DOHH2 (cell line): ENCODE measurements around the gene SDC1.

ENCODE experiments used
- H3F3A ChIP-seq: fragments of 200-600 bp; sonication (generic), shearing (Covaris generic); 2 replicates; pipeline ENCODE4 v1.6.0; 2016; ENCODE audit warnings: antibody characterized with exemption, mild to moderate bottlenecking; ENCODE audit not compliant: control insufficient read depth, insufficient read depth
- H3K27ac ChIP-seq: fragments of 200-600 bp; sonication (generic); 2 replicates; pipeline ENCODE4 v1.5.1; 2014; ENCODE audit warnings: low read depth, mild to moderate bottlenecking, low read length, moderate library complexity
- H3K27me3 ChIP-seq: fragments of 200-600 bp; sonication (generic); 2 replicates; pipeline ENCODE4 v1.6.1; 2014; ENCODE audit warnings: mild to moderate bottlenecking, low read length, mixed read lengths; ENCODE audit not compliant: control insufficient read depth
- H3K36me3 ChIP-seq: fragments of 200-600 bp; sonication (generic); 2 replicates; pipeline ENCODE4 v1.6.1; 2014; ENCODE audit warnings: mild to moderate bottlenecking, low read length, moderate library complexity, mixed read lengths; ENCODE audit not compliant: control insufficient read depth
- H3K4me1 ChIP-seq: fragments of 200-600 bp; sonication (generic); 2 replicates; pipeline ENCODE4 v1.6.1; 2014; ENCODE audit warnings: mild to moderate bottlenecking, low read length, mixed read lengths; ENCODE audit not compliant: control insufficient read depth
- H3K4me2 ChIP-seq: fragments of 200-600 bp; sonication (generic); 2 replicates; pipeline ENCODE4 v1.6.0; 2014; ENCODE audit warnings: mild to moderate bottlenecking, low read length, moderate library complexity
- H3K4me3 ChIP-seq: fragments of 200-600 bp; sonication (generic); 2 replicates; pipeline ENCODE4 v1.5.1; 2014; ENCODE audit warnings: mild to moderate bottlenecking, low read length, mixed read lengths
- H3K79me2 ChIP-seq: fragments of 200-600 bp; sonication (generic); 2 replicates; pipeline ENCODE4 v1.6.1; 2014; ENCODE audit warnings: mild to moderate bottlenecking, low read length, mixed read lengths; ENCODE audit not compliant: control insufficient read depth
- H3K9me2 ChIP-seq: fragments of 200-600 bp; sonication (generic); replicated peaks from 2 replicates; pipeline ENCODE4 v1.6.1; 2014; ENCODE audit warnings: mild to moderate bottlenecking, low read length, mixed read lengths; ENCODE audit not compliant: control insufficient read depth
- H3K9me3 ChIP-seq: fragments of 200-600 bp; sonication (generic); 2 replicates; pipeline ENCODE4 v1.6.1; 2014; ENCODE audit warnings: antibody characterized with exemption, low read length, mixed read lengths; ENCODE audit not compliant: control insufficient read depth, insufficient read depth
- H4K20me1 ChIP-seq: fragments of 200-600 bp; sonication (generic); 2 replicates; pipeline ENCODE4 v1.6.0; 2014; ENCODE audit warnings: low read depth, mild to moderate bottlenecking, antibody characterized with exemption, low read length, moderate library complexity; ENCODE audit not compliant: control insufficient read depth, insufficient read depth
- EZH2phosphoT487 ChIP-seq: fragments of 200-600 bp; sonication (generic); IDR thresholded peaks from 2 replicates; pipeline ENCODE4 v1.6.1; 2017; ENCODE audit warnings: borderline replicate concordance, mild to moderate bottlenecking, antibody characterized with exemption, low read length, moderate library complexity, mixed read lengths
- TF ChIP-seq, protein P1 (sequence below): fragments of 200-600 bp; sonication (generic); IDR thresholded peaks from one replicate; pipeline ENCODE4 v1.5.1; 2014; ENCODE audit warnings: antibody characterized with exemption, mild to moderate bottlenecking, low read depth, low read length; ENCODE audit not compliant: poor library complexity, severe bottlenecking

SDC1 gene

DNA sequence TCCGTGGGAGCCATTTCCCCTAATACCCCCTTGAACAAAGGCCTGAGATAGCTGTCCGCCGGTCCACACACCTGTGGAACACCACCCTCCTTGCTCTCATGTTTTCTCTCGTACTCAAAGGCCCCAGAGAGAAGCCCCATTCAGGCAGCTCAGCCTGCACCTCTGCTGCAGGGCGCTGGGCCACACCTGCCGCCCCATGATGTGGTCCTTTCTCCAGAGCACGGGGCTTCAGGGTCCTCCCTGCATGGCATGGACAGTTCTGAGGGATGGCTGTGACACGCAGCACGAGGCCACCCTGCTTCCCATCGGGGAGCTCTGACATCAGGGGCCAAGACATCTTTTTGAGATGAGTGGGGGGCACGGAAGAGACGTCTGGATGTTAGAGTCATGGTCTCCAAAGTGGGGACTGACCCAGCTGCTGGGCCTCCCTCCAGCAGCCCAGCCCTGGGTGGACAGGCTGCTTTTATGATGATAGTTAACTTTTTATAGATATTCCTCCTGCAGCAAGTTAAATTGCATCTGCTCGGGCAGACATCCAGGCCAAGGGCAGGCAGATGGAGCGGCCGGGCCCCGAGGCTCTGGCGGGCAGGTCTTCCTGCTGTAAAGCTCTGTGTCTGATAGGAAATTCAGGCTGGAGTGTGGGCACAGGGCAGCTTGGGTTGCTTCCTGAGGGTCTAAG lies 56.7 kb downstream of the SDC1 start:
- Histone ChIP-seq H3K36me3 (no peaks in the 10 kb centered on the region), H3K27me3 (no peaks in the 10 kb centered on the region), H3K4me2 (no peak overlapping the region), H3K9me2 (no peaks in the 10 kb centered on the region), H4K20me1 (no peaks in the 10 kb centered on the region), H3K79me2 (no peaks in the 10 kb centered on the region), H3K27ac (no peak overlapping the region), H3K9me3 (no peaks in the 10 kb centered on the region), H3K4me1 (peaks cover 12% of the 10 kb centered on the region), H3K4me3 (no peak overlapping the region), H3F3A (no peaks in the 10 kb centered on the region)
- TF ChIP-seq EZH2phosphoT487: no peak
- TF ChIP-seq, protein P1, sequence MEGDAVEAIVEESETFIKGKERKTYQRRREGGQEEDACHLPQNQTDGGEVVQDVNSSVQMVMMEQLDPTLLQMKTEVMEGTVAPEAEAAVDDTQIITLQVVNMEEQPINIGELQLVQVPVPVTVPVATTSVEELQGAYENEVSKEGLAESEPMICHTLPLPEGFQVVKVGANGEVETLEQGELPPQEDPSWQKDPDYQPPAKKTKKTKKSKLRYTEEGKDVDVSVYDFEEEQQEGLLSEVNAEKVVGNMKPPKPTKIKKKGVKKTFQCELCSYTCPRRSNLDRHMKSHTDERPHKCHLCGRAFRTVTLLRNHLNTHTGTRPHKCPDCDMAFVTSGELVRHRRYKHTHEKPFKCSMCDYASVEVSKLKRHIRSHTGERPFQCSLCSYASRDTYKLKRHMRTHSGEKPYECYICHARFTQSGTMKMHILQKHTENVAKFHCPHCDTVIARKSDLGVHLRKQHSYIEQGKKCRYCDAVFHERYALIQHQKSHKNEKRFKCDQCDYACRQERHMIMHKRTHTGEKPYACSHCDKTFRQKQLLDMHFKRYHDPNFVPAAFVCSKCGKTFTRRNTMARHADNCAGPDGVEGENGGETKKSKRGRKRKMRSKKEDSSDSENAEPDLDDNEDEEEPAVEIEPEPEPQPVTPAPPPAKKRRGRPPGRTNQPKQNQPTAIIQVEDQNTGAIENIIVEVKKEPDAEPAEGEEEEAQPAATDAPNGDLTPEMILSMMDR: no peak

DNA sequence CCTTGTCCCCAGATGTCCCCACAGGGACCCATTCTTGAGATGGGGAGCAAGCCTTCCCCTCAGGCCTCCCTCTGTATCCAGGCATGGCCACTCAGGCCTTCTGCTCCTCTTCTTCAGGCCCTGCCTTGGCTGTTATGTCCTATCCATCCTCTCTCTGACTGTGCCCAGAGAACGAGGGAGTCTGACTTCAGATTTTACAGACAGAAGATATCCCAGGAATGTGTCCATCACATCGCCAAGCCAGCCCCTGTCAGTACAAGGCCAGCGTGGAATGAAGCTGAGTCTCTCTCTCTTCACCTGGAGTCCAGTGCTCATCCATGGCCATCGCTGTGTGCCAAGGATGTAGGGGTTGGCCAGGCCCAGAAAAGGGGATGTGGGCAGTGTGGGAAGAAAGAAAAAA lies 57.6 kb downstream of the SDC1 start:
- no peak overlapping the region for H3K4me3 ChIP-seq
- H3K79me2 ChIP-seq: no peaks in the 10 kb centered on the region
- TF ChIP-seq, protein P1: no peak
- no peak for TF ChIP-seq EZH2phosphoT487
- H3K27me3 ChIP-seq: no peaks in the 10 kb centered on the region
- H3K27ac ChIP-seq: no peak overlapping the region
- no peaks in the 10 kb centered on the region for H3K9me2 ChIP-seq
- H3K36me3 ChIP-seq: no peaks in the 10 kb centered on the region
- H3K4me2 ChIP-seq: no peak overlapping the region
- no peaks in the 10 kb centered on the region for H3F3A ChIP-seq
- peaks cover 12% of the 10 kb centered on the region for H3K4me1 ChIP-seq
- no peaks in the 10 kb centered on the region for H4K20me1 ChIP-seq
- H3K9me3 ChIP-seq: no peaks in the 10 kb centered on the region

DNA sequence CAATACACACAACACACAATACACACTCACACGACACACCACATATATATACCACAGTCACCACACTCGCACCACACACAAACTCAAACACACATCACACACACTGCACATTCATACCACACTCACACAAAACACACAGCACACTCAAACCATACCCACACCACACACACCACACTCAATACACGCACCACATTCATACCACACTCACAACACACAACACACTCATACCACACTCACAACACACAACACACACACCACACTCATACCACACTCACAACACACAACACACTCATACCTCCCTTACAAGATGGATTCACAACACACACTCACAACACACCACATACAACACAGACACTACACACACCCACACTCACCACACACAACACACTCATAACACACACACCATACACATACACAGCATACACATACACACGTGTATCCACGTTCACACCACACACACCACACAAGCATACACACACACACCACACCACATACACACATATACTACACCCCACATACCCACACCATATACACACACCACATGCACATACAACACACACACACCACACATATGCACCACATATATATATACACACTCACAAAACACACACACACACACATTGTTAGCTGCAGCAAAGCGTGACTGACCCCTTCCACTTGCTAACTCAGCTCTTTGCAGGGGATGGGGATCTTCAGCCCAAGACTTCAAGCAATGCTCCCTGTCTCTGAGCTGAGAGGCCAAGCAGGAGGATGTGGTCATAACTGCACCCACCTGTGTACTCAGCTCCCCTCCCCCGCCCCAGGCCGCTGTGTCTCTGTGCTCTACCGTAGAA lies 59.0 kb downstream of the SDC1 start:
- Histone ChIP-seq H4K20me1 (no peaks in the 10 kb centered on the region), H3K27ac (no peak overlapping the region), H3K36me3 (no peaks in the 10 kb centered on the region), H3K27me3 (no peaks in the 10 kb centered on the region), H3K4me3 (no peak overlapping the region), H3K4me2 (0 out of 2 replicates have a peak overlapping the region, but pooled peaks have one; percentile 0), H3K9me3 (no peaks in the 10 kb centered on the region), H3F3A (no peaks in the 10 kb centered on the region), H3K79me2 (no peaks in the 10 kb centered on the region), H3K9me2 (no peaks in the 10 kb centered on the region), H3K4me1 (peaks cover 12% of the 10 kb centered on the region)
- TF ChIP-seq EZH2phosphoT487: no peak
- TF ChIP-seq, protein P1: no peak
